ENCODE data around the gene PLPPR4. TPM values are rescaled to one million over a fixed set of nuclear protein-coding genes. Genes with fewer than 3 reads are reported as not detected.
"Not testable (repeated sequence)": the region's sequence is repeated elsewhere in the genome, so short reads cannot be mapped to it uniquely, and the experiment has no call there.

Gene PLPPR4
- total and polyA plus RNA-seq, 10 of the 15 experiments (the other 5 are each of a cell fraction or from before 2014, with no cell fraction given) = not detected

GRCh38 chr1:99282536-99282935, 18.2 kb downstream of the PLPPR4 start:
- H3K36me3 ChIP-seq (ENCODE audit: control insufficient read depth in 2 of 2, insufficient read depth in 2 of 2, low read length in 1 of 2) = no peaks in the 10 kb centered on the region
- no peaks in the 10 kb centered on the region for H4K20me1 ChIP-seq (ENCODE audit: control insufficient read depth, insufficient read depth)
- CTCF ChIA-PET = no interaction called here
- FAIRE-seq = no peak
- no peak for ATAC-seq
- TF ChIP-seq E2F4 (IDR thresholded peaks at IDR 0.05; ENCODE audit: low read depth, low read length) (no peak), SMARCA5 (IDR thresholded peaks at IDR 0.05) (no peak), KDM1A (IDR thresholded peaks at IDR 0.05; ENCODE audit: borderline replicate concordance) (no peak)
- SMC1A ChIA-PET (ENCODE audit: uncharacterized antibody, unreplicated experiment) = no interaction called here
- no peak overlapping the region for H3K4me3 ChIP-seq
- H3K9ac ChIP-seq (ENCODE audit: control insufficient read depth, insufficient read depth, low read length) = no peak overlapping the region
- 4% methylated on average over 3 of the region's 3 CpGs for WGBS (ENCODE audit: insufficient coverage, insufficient replicate concordance, low lambda C conversion rate, missing lambda C conversion rate)
- H2AFZ ChIP-seq (ENCODE audit: control insufficient read depth, low read depth, low read length) = no peak overlapping the region
- H3K4me1 ChIP-seq (ENCODE audit: control insufficient read depth, insufficient read depth, low read length) = no peaks in the 10 kb centered on the region
- no peak overlapping the region for H3K4me2 ChIP-seq (ENCODE audit: control insufficient read depth, insufficient read depth)
- no peaks in the 10 kb centered on the region for H3K79me2 ChIP-seq (ENCODE audit: control insufficient read depth, insufficient read depth, low read length)
- RAD21 ChIA-PET (ENCODE audit: unreplicated experiment) = no interaction called here
- DNase-seq (ENCODE audit: low read depth, low spot score) = no peak
- POLR2A ChIA-PET = no interaction called here
- intact Hi-C loops (cut with micrococcal nuclease; ENCODE audit: unreplicated experiment) = no loop called here
- no peak overlapping the region for H3K27ac ChIP-seq (ENCODE audit: control insufficient read depth, insufficient read depth)
- BruUV-seq (replicated peaks) = no TSS peak
- no peaks in the 10 kb centered on the region for H3K9me3 ChIP-seq (replicated peaks; ENCODE audit: control insufficient read depth, insufficient read depth, low read length)
- no peaks in the 10 kb centered on the region for H3K27me3 ChIP-seq (replicated peaks in 1 of 2; ENCODE audit: control insufficient read depth in 2 of 2, insufficient read depth in 2 of 2, low read length in 1 of 2)
- in situ Hi-C loops (cut with MboI) = no loop called here

GRCh38 chr1:99283521-99283920, 19.2 kb downstream of the PLPPR4 start:
- H3K4me1 ChIP-seq (ENCODE audit: control insufficient read depth, insufficient read depth, low read length); H3K4me3 ChIP-seq; RAD21 ChIA-PET (ENCODE audit: unreplicated experiment); BruUV-seq (replicated peaks); FAIRE-seq; in situ Hi-C loops (cut with MboI); H3K27me3 ChIP-seq (replicated peaks in 1 of 2; ENCODE audit: control insufficient read depth in 2 of 2, insufficient read depth in 2 of 2, low read length in 1 of 2); H4K20me1 ChIP-seq (ENCODE audit: control insufficient read depth, insufficient read depth); DNase-seq (ENCODE audit: low read depth, low spot score); POLR2A ChIA-PET; H2AFZ ChIP-seq (ENCODE audit: control insufficient read depth, low read depth, low read length); H3K79me2 ChIP-seq (ENCODE audit: control insufficient read depth, insufficient read depth, low read length); H3K36me3 ChIP-seq (ENCODE audit: control insufficient read depth in 2 of 2, insufficient read depth in 2 of 2, low read length in 1 of 2); H3K27ac ChIP-seq (ENCODE audit: control insufficient read depth, insufficient read depth); CTCF ChIA-PET; H3K9me3 ChIP-seq (replicated peaks; ENCODE audit: control insufficient read depth, insufficient read depth, low read length); ATAC-seq; H3K4me2 ChIP-seq (ENCODE audit: control insufficient read depth, insufficient read depth); intact Hi-C loops (cut with micrococcal nuclease; ENCODE audit: unreplicated experiment); H3K9ac ChIP-seq (ENCODE audit: control insufficient read depth, insufficient read depth, low read length); SMC1A ChIA-PET (ENCODE audit: uncharacterized antibody, unreplicated experiment): not testable (repeated sequence)
- 60% methylated on average over 18 of the region's 18 CpGs for WGBS (ENCODE audit: insufficient coverage, insufficient replicate concordance, low lambda C conversion rate, missing lambda C conversion rate)

Measured in GM12878 (cell line).